ENCODE data around the gene CISD3.

- TF ChIP-seq, protein P1, sequence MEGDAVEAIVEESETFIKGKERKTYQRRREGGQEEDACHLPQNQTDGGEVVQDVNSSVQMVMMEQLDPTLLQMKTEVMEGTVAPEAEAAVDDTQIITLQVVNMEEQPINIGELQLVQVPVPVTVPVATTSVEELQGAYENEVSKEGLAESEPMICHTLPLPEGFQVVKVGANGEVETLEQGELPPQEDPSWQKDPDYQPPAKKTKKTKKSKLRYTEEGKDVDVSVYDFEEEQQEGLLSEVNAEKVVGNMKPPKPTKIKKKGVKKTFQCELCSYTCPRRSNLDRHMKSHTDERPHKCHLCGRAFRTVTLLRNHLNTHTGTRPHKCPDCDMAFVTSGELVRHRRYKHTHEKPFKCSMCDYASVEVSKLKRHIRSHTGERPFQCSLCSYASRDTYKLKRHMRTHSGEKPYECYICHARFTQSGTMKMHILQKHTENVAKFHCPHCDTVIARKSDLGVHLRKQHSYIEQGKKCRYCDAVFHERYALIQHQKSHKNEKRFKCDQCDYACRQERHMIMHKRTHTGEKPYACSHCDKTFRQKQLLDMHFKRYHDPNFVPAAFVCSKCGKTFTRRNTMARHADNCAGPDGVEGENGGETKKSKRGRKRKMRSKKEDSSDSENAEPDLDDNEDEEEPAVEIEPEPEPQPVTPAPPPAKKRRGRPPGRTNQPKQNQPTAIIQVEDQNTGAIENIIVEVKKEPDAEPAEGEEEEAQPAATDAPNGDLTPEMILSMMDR (conservative IDR thresholded peaks at IDR 0.05; ENCODE audit: low read length): no peak
- no peak for TF ChIP-seq EZH2phosphoT487 (IDR thresholded peaks at IDR 0.05; ENCODE audit: borderline replicate concordance)
Measured at GRCh38 chr17:38705523-38705802, 24.7 kb upstream of the CISD3 start.

Data from Loucy (cell line).